GM21390 (cell line): ENCODE measurements around the gene UGT1A8.

Experiments
- ATAC-seq: cut with Tn5 transposase; IDR thresholded peaks from one replicate; pipeline ENCODE4 v1.9.1; 2021; ENCODE audit not compliant: unreplicated experiment

Gene UGT1A8

GRCh38 chr2:233816334-233816733 lies 198.9 kb downstream of the UGT1A8 start:
- no peak for ATAC-seq

DNA sequence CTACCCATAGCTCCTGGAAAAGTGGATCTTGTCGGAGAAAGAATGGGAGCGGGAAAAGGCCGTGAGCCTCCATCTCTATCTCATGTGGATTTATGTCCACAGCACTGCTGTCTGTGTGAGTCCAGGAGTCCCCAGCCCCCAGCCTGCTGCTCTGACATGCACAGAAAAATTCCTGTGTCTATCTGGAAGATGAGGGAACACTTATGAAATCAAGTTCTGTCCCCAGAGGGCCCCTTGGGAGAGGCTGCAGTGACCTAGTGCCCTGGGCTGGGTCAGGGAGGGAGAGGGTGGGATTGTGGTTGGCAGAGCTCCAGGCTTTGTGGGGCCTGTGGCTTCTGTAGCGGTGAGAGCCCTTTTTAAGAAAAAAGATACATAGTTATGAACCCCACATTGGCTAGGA lies 199.3 kb downstream of the UGT1A8 start:
- no peak for ATAC-seq

DNA sequence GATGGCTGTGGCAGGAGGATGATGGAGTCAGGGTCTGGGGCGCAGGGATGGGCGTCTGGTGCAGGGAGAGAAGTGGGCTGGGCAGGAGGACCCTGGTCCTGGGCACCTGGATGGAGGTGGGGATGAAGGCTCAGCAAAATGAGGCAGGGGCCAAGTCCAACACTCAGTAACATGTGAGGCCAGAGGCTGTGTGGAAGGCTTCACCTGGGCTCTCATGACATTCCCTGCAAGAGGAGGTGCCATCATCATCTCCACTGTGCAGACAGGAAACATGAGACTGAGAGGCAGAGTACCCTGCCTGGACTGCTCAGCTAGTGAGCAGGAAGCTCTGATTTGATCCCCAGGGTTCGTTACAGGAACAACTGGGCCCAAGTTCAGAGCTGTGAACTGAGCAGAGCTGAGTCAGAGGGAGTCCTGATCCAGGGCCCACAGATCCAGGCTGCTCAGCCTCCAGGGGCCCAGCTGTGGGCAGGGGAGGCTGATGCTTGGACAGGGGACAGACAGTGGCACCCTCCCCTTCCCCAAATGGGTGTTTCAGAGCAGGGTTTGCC lies 200.0 kb downstream of the UGT1A8 start:
- ATAC-seq: no peak

DNA sequence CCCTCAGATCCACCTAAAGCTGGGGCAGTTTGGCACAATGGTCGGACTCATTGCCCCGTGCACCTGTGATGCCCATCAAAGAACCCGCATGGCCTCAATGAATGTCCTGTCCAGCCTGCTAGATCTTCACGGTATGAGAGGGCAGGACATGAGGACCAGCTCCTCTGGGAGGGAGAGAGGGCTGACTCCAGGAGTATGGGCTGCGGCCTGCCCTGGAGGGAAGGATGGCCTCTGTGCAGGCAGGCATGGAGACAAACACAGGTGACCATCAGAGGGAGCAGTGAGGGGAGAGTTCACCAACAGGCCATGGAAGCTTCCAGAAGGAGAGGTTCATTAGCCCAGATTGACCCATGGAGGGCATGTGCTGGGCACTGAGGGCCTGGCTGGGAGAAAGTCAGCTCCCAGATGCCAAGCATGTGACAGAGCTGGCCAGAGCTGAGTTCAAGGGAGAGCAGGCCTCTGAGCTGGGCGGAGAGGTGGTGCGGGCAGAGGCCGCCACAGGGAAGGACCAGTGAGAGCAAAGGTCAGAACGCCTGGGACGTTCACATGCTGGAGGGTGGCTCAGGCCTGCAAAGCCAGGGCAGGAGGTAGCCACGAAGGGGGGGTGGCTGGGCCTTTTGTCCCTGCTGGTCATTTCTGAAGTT lies 200.7 kb downstream of the UGT1A8 start:
- ATAC-seq: no peak

DNA sequence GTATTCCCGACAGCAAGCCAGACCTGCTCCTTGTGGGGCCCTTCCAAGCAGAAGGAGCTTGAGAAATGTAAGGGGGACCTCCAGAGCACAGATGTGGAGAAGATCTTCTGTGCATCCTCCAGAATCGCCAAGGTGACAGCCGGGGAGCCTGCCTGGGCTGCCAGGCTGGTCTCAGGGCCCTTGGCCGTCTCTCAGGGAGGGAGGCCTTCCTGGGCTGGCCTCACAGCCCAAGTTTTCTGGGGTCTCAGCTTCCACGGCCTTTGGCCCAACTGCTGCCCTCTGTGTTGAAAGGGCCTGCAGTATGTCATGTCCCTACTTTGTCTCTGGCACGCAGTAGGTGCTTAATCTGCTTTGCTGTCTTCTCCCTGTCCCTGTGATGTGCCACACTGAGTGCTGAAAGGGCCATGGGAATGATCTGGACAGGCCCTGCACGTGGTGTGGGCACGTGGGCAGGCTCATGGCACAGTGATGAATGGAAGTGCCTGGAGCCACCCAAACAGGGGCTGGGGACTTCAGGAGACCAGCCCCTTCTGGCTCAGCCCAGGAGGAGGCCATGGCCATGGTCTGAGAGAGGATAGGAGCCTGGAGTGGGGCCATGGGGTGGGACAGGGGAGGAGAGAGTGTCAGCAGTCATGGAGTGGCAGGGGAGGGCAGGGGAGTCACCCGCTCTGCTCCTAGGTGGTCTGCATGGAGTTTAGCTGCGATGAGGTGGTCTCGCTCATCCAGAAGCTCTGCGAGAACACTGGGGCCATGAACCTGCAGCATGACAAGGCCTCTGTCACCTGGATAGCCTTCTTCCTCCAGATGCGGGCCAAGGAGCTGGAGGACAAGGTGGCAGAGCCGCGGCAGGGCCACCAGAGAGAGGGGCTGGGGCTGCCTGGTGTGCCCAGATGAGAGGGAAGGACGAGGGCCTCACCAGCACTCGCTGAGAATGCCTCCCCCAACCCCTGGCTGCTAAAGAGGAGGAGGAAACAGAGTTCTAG lies 201.5 kb downstream of the UGT1A8 start:
- no peak for ATAC-seq

DNA sequence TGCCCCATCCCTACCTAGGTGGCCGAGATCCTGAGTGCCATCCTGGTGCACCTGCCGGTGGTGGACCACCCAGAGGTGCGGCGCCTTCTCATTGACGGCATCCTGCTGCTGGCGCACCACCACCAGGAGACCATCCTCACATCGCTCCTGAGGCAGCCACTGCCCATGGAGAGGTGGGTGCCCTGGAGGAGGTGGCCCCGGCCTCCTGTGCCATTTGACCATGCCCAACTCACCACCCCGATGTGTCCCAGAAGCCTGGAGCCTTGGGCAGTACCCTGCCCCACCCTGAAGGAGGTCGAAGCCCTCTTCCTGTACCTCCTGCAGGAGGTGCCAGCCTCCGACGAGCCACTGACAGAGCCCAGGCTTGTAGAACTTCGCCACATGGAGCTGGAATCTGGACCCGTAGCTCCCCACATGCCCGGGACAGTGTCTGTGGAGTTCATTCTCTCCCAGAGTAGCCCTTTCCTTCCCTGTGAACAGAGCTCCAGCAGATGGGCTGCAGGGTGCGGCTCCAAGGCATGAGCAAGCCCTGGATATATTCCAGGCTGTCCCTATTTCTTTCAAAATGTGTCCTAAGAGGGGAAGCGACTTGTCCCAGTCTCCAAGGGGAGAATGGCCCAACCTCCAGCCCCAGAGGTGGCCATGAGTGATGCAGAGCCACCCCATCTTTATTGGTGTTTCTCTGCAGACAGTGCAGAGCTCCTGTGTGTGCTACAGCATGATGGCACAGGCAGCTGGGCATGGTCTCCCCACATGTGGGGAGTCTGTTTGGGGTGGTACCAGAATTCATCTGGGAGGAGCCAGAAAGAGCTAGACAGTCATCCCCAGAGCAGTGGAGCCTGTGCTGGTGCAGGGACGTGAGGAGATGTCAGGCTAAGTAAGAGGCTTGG lies 202.7 kb downstream of the UGT1A8 start:
- ATAC-seq: no peak

DNA sequence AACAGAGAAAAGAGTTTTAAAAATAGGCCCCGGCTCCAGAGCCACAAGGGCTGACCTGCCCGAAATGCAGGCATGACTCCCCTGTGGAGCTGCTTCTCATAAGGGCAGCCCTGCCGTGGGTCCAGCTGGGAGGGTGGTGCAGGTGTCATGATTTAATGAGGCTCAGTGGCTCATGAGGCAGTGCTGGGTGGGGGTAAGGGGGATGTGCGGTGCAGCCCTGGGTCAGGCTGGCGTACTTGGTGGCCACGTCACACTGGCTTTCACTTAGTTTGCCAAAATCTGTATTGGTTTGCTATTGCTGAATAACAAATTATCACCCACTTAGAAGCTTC lies 203.3 kb downstream of the UGT1A8 start:
- no peak for ATAC-seq

DNA sequence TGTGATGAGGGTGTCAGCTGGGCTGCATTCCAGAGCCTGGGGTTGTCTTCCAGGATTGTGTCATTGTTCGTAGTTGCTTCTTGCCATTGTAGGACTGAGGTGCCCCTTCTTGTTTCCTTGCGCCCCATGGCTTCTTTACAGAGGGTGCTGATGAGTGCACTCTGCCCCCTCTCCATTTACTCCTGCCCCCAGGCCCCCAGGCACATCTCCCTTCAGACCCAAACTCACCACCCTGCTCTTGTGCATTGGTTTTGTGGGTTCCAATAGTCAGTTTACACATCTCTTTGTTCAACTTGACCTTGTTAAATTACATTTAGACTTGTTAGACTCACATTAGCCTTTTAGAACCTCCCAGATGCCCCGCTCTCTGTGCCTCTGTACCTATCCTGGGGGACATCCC lies 203.8 kb downstream of the UGT1A8 start:
- no peak for ATAC-seq

DNA sequence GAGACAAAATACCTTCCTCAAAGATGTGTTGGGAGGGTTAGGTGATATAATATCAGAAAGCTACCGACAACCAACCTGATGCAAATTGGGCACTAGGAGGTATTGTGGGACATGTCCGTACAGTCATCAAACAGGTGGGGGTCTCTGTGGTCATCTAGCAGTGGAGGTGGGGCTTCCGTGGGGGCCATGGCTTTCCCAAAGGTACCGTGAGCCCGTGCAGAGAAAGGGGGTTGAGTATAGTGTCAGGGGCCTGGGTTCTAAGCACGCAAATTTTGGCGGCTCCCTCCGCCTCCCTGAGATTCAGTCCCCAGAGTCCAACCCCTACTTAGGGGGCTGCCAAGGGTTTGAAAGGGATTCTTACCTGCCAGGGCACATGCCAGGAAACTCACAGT lies 204.3 kb downstream of the UGT1A8 start:
- ATAC-seq: no peak

GRCh38 chr2:233822101-233822771 lies 204.8 kb downstream of the UGT1A8 start:
- ATAC-seq: no peak
